Fibroblast of the conjunctiva (primary cell): ENCODE results near the gene CDC5L.
"Not testable (repeated sequence)": the region's sequence is repeated elsewhere in the genome, so short reads cannot be mapped to it uniquely, and the experiment has no call there.

Experiments
- DNase-seq: peaks from one replicate; pipeline ENCODE4 v3.0.0-alpha.2; 2010; ENCODE audit warnings: low read depth

Gene CDC5L

DNA sequence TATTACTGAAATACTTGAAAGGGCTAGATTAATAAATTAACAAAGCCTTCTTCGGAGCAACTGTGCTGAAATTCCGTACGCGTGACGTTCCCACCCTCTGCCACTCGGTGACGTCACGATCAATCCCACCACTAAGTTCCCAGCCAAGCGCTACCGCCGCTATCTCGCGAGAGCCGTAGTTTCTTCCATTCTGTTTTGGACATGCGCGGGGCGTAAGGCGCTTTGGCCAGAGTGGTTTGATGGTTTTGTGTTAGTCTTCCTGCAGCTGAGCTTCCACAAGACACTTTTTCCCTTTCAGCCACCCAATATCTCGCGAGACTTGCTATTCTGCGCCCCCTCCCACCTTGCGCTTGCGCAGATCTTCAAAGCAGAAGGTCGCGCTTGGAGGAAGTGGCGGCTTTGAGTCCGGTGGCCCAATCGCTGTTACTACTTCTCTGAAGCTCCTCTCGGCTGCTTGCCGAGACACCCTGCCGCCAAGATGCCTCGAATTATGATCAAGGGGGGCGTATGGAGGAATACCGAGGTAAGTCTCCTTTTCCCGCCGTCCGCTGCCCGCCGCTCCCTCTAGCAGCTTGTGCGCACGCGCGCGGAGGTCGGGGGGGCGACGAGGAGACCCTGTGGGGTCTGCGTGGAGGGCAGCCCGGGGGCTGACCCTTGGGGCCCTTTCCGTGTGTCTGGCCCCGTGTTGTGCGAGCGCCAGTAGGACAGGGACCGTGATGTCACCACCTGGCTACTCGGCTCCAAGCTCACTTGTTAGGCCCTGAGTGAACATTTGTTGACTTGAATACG is at the start of gene CDC5L:
Gene CDC5L, plus strand, starts transcription at position 361 of the 789 bp plus-strand sequence. Its CDS starts 118 bp downstream, at position 479.
- DNase-seq, result peak; percentile 99

DNA sequence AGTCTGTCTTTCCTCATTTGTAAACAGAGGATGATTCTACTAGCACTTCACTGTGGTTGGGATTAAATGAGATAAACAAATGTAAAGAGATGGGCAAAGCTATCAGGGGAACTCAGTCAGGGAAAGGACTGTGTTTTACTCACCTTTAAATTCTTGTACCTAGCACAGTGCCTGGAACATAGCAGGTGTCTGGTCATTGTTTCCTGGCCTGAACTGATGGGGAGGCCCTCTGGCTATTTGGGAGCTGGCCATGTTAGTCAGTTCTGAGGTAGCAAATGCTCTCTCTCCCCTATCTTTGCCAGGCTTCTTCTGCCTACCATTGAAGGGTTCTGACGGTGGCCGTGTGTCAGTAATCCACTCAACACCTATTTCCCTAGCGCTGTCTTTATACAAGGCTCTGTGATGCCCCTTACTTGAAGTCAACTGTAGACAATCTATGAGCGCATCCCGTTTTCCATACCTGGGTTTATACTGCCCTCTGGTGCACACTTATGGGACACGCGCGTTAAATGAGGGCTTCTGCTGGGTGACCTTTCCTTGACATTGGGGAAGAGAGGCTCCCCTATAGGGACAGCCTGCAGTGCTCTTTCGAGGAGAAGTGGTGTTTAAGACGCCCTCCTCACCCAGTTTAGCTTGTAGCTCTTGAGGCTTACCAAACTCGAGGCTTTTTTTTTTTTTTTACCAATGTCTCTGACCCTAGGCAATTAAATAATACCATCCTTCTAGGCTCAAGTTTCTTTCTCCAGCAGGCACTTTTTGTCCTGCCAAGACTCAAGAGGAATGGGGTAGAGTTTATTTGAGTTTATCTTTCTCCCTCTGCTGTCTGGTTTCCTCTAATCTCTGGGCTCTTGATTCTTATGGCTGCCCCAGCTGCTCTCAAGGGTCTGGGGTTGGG is 49.0 kb upstream of the CDC5L start:
- DNase-seq, result peak; percentile 34

- no peak for DNase-seq
These were observed 48.2 kb upstream of the CDC5L start for GRCh38 chr6:44339301-44339700.

- no peak for DNase-seq
These were observed 47.5 kb upstream of the CDC5L start for GRCh38 chr6:44339763-44340625.

- DNase-seq, result no peak
These were observed 46.2 kb upstream of the CDC5L start for GRCh38 chr6:44341095-44341890.

DNA sequence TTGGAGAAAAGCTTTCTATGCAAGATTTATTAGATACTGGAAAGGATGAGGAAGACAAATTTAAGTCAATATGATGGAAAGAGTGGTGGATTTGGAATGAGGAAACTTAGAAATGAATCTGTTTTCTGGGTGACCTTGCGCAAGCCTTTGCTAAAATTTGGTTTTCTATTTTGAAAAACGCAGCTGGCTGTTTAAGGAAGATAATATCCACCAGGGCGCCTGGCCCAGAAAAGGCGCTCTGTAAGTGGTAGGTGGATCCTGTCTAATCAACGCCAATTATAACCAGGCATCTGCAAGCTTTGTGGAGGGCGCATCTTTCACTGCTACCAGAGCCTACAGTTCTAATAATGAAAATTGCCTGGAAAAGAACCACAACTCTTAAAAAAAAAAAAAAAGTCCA is 45.5 kb upstream of the CDC5L start:
- DNase-seq, result no peak

GRCh38 chr6:44342489-44342888 is 45.0 kb upstream of the CDC5L start, which contains the start of gene SPATS1:
Gene SPATS1 (plus strand): TSS chr6:44342650. CDS start chr6:44343096, 446 bp downstream.
- no peak for DNase-seq

- DNase-seq, result not testable (repeated sequence)
These were observed 40.7 kb upstream of the CDC5L start for GRCh38 chr6:44346818-44347217.

DNA sequence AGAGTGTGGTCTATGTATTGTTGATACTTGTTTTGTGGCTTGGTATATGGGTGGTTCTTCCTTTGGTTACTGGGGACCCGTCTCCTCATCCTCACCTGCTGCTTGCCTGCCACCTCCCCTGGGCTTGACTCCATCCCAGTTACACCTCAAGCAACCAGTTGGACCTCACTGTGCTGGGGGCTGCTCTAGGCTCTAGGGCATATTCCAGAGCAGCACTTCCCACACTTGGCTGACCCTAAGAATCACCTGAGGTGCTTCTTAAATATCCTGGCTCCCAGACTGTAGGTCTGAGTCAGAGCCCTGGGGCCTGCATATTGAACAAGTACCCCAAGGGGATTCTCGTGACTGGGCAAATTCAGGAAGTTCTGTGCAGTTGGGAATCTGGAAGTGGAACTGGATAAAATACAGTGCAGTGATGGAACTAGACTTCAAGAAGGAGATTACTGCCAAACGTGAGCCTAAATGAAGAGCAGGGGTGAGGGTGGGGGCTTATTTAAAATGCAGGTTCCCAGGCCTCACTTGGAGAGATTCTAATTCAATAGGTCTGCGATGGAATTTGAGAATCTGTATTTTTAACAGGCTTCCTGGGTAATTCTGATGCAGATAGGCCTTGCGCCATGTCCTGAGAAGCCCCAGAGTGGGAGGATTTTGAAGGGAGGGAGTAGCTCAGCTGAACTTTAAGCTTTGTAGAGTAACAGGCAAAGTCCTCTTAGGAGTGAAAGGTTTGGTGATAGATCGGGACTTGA is 37.4 kb upstream of the CDC5L start:
- DNase-seq, result no peak

GRCh38 chr6:44350650-44350994 is 36.9 kb upstream of the CDC5L start:
- DNase-seq, result not testable (repeated sequence)

- DNase-seq, result no peak
These were observed 35.2 kb upstream of the CDC5L start for GRCh38 chr6:44352259-44352658.

- DNase-seq, result no peak
These were observed 34.2 kb upstream of the CDC5L start for GRCh38 chr6:44353336-44353735.

- DNase-seq, result no peak
These were observed 31.9 kb upstream of the CDC5L start for GRCh38 chr6:44355640-44356039.

- no peak for DNase-seq
These were observed 31.0 kb upstream of the CDC5L start for GRCh38 chr6:44356487-44356886.

- no peak for DNase-seq
These were observed 27.5 kb upstream of the CDC5L start for GRCh38 chr6:44359973-44360372.

DNA sequence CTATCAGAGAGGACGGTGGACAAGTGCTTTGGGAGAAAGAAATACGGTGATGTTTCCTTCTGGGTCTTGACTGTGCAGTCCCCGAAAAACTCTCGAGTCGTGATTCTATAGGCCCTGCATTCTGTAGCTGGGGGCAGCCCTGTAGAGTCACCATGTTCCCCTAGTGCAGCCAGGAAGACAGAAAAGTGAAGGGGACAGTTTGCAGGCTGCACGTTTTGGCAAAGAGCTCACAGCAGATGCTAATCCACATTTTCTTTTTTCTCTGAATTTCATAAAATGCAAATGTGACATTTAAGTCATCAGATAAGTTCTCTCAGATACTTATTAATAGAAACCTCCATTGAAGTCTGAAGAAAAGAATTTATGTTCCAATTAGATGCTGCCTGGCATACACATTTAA is 25.6 kb upstream of the CDC5L start:
- DNase-seq, result no peak

GRCh38 chr6:44363377-44363926 is 24.1 kb upstream of the CDC5L start:
- no peak for DNase-seq

GRCh38 chr6:44366781-44367180 is 20.7 kb upstream of the CDC5L start:
- no peak for DNase-seq

GRCh38 chr6:44367681-44368080 is 19.8 kb upstream of the CDC5L start:
- DNase-seq, result no peak

GRCh38 chr6:44373051-44373450 is 14.5 kb upstream of the CDC5L start:
- DNase-seq, result no peak
